PFSK-1 (cell line): ENCODE measurements around the gene ELMO3.

Experiments used
- POLR2AphosphoS5 ChIP-seq: IDR thresholded peaks from 2 replicates; pipeline ENCODE4 v1.6.1; 2012; ENCODE audit warnings: low read depth, mild to moderate bottlenecking, control low read depth, low read length, moderate library complexity
- SIN3A ChIP-seq: IDR thresholded peaks from 2 replicates; pipeline ENCODE4 v1.6.1; 2012; ENCODE audit warnings: mild to moderate bottlenecking, low read length, moderate library complexity, borderline replicate concordance; ENCODE audit not compliant: insufficient read depth

- TF ChIP-seq SIN3A (no peak), POLR2AphosphoS5 (no peak)
These were observed 42.6 kb upstream of the ELMO3 start for GRCh38 chr16:67156143-67156844.
